Endodermal cell (in vitro differentiated cells): ENCODE results near the gene ZNF831. TPM values are rescaled to one million over a fixed set of nuclear protein-coding genes. Genes with fewer than 3 reads are reported as not detected.

ENCODE experiments used
- DNase-seq: peaks from one replicate; pipeline ENCODE4 v3.0.0-alpha.2; 2017
- H3K27ac ChIP-seq: 2 replicates; pipeline ENCODE4 v1.5.1; 2013; ENCODE audit warnings: mild to moderate bottlenecking, low read depth, low read length, moderate library complexity
- H3K27me3 ChIP-seq: 2 replicates; pipeline ENCODE4 v1.6.1; 2013; ENCODE audit warnings: mild to moderate bottlenecking, low read length, moderate library complexity; ENCODE audit not compliant: insufficient read depth, control insufficient read depth, poor library complexity, severe bottlenecking
- H3K36me3 ChIP-seq: 2 replicates; pipeline ENCODE4 v1.7.0; 2013; ENCODE audit warnings: mild to moderate bottlenecking, low read length, moderate library complexity; ENCODE audit not compliant: control insufficient read depth, insufficient read depth
- H3K4me1 ChIP-seq: one replicate; pipeline ENCODE4 v1.7.0; 2013; ENCODE audit warnings: low read length; ENCODE audit not compliant: control insufficient read depth, insufficient read depth
- H3K4me3 ChIP-seq: 2 replicates; pipeline ENCODE4 v1.5.1; 2013; ENCODE audit warnings: mild to moderate bottlenecking, low read length, moderate library complexity
- H3K9ac ChIP-seq: 2 replicates; pipeline ENCODE4 v1.6.1; 2013; ENCODE audit warnings: mild to moderate bottlenecking, low read length, moderate library complexity; ENCODE audit not compliant: poor library complexity, severe bottlenecking; ENCODE audit errors: extremely low read depth
- H3K9me3 ChIP-seq: 2 replicates; pipeline ENCODE4 v1.6.1; 2013; ENCODE audit warnings: mild to moderate bottlenecking, low read length, moderate library complexity; ENCODE audit not compliant: control insufficient read depth
- H3K27ac Mint-ChIP-seq: 2 replicates; pipeline ENCODE4 v1.8.0; 2020; ENCODE audit warnings: mixed read lengths
- H3K27me3 Mint-ChIP-seq: 2 replicates; pipeline ENCODE4 v1.8.0; 2021; ENCODE audit warnings: mild to moderate bottlenecking, mixed read lengths; ENCODE audit not compliant: insufficient read depth
- H3K36me3 Mint-ChIP-seq: 2 replicates; pipeline ENCODE4 v1.8.0; 2020; ENCODE audit warnings: low read depth, mixed read lengths
- H3K4me1 Mint-ChIP-seq: 2 replicates; pipeline ENCODE4 v1.8.0; 2020; ENCODE audit warnings: mixed read lengths
- H3K4me3 Mint-ChIP-seq: 2 replicates; pipeline ENCODE4 v1.8.0; 2020; ENCODE audit warnings: mild to moderate bottlenecking, moderate library complexity, mixed read lengths
- H3K9me3 Mint-ChIP-seq: 2 replicates; pipeline ENCODE4 v1.8.0; 2020; ENCODE audit warnings: mild to moderate bottlenecking, mixed read lengths
- WGBS, 2 experiments: methylation state at CpG; one replicate each; pipeline versions ENCODE4 v1.1.5 to v1.1.7; 2013; ENCODE audit warnings: missing lambda C conversion rate in 2 of 2, mixed read lengths in 1 of 2; ENCODE audit not compliant: insufficient coverage in 1 of 2, insufficient read length in 1 of 2; 5-methylcytosine and 5-hydroxymethylcytosine counted together
- total RNA-seq, 2 donors: library from RNA; stranded (reverse); fragmentation: NEBNext Ultra II Directional in 1 of 2; extraction: Animal tissue kit (Norgen Biotek cat#: 25700) in 1 of 2; gene quantifications; 2 replicates in 1 of 2; 3 replicates in 1 of 2; pipeline ENCODE4 v1.2.1, GENCODE V29; 2021
- TF ChIP-seq, protein P1 (sequence below): fragments of 200-600 bp; sonication (generic); conservative IDR thresholded peaks from 2 replicates; pipeline ENCODE4 v1.5.0; 2021; ENCODE audit warnings: antibody characterized with exemption, mild to moderate bottlenecking

ZNF831 gene
- total RNA-seq, 2 donors from 2014 or later: not detected

DNA sequence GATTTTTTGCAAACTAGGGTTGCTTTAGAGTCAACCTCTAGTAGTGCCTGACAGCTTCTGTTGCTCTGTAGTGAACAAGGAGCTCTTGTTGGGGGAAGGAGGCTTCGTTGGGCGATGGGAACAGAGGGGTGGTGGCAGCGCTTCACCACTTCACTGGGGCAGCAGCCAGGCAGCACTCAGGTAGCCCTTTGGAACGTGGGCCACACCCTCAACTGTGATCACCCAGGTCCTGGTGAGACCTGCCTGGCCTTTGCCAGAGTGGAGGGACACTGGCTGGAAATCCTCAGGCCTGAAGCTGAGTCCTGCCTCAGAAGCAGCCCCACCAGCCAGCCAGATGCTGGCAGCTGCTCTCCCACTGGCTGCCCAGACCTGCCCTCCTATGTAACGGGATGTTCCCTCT, 126.4 kb downstream of the ZNF831 start:
- peaks cover 5% of the 10 kb centered on the region for H3K9me3 Mint-ChIP-seq
- no peak overlapping the region for H3K9ac ChIP-seq
- H3K27ac ChIP-seq: no peak overlapping the region
- H3K27me3 Mint-ChIP-seq: peaks cover 59% of the 10 kb centered on the region
- H3K4me3 Mint-ChIP-seq: no peak overlapping the region
- H3K4me1 Mint-ChIP-seq: no peaks in the 10 kb centered on the region
- DNase-seq: no peak
- H3K36me3 Mint-ChIP-seq: no peaks in the 10 kb centered on the region
- H3K27ac Mint-ChIP-seq: no peak overlapping the region
- TF ChIP-seq, protein P1, sequence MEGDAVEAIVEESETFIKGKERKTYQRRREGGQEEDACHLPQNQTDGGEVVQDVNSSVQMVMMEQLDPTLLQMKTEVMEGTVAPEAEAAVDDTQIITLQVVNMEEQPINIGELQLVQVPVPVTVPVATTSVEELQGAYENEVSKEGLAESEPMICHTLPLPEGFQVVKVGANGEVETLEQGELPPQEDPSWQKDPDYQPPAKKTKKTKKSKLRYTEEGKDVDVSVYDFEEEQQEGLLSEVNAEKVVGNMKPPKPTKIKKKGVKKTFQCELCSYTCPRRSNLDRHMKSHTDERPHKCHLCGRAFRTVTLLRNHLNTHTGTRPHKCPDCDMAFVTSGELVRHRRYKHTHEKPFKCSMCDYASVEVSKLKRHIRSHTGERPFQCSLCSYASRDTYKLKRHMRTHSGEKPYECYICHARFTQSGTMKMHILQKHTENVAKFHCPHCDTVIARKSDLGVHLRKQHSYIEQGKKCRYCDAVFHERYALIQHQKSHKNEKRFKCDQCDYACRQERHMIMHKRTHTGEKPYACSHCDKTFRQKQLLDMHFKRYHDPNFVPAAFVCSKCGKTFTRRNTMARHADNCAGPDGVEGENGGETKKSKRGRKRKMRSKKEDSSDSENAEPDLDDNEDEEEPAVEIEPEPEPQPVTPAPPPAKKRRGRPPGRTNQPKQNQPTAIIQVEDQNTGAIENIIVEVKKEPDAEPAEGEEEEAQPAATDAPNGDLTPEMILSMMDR: no peak
- 78 to 79% methylated on average over 1 to 5 of the region's 5 CpGs for WGBS, 2 experiments
- H3K4me3 ChIP-seq: no peak overlapping the region
- H3K4me1 ChIP-seq: no peaks in the 10 kb centered on the region
- no peaks in the 10 kb centered on the region for H3K36me3 ChIP-seq
- H3K27me3 ChIP-seq: peaks cover 18% of the 10 kb centered on the region
- H3K9me3 ChIP-seq: no peaks in the 10 kb centered on the region

DNA sequence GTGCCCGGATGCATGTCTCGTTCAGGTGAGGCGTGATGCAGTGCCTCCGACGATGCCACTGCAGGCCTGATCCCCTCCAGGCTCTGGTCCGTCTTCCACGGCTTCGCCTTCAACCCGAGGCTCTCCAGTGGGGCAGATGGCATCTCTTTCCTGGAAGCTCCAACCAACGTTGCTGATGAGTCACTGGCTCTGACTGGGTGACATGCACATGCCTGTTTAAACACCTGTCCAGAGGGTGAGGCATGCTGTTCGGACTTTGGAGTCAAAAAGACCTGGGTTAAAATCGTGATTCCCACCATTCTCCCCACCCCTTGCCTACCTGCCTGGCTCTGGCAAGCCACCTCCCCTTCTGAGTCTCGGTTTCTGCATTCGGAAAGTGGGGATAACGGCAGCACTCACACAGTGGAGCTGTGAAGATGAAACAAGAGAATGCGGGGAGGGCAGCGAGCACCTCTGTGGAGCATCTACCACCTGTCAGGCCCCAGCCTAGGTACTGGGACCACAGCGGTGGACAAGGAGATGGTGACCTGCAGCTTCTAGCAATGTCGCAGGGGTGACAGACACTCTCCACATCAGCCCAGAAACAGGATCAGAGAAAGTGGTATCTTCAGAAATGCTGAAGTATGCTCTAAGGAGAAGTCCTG, 128.2 kb downstream of the ZNF831 start:
- no peaks in the 10 kb centered on the region for H3K4me1 Mint-ChIP-seq
- no peak overlapping the region for H3K4me3 Mint-ChIP-seq
- Histone ChIP-seq H3K4me3 (no peak overlapping the region), H3K36me3 (no peaks in the 10 kb centered on the region), H3K27me3 (peaks cover 35% of the 10 kb centered on the region), H3K4me1 (no peaks in the 10 kb centered on the region), H3K9ac (no peak overlapping the region), H3K27ac (no peak overlapping the region), H3K9me3 (no peaks in the 10 kb centered on the region)
- TF ChIP-seq, protein P1: no peak
- H3K27me3 Mint-ChIP-seq: peaks cover 75% of the 10 kb centered on the region
- no peak overlapping the region for H3K27ac Mint-ChIP-seq
- no peaks in the 10 kb centered on the region for H3K9me3 Mint-ChIP-seq
- no peaks in the 10 kb centered on the region for H3K36me3 Mint-ChIP-seq
- WGBS, 2 experiments: 91 to 93% methylated on average over 11 to 19 of the region's 19 CpGs
- DNase-seq: no peak

DNA sequence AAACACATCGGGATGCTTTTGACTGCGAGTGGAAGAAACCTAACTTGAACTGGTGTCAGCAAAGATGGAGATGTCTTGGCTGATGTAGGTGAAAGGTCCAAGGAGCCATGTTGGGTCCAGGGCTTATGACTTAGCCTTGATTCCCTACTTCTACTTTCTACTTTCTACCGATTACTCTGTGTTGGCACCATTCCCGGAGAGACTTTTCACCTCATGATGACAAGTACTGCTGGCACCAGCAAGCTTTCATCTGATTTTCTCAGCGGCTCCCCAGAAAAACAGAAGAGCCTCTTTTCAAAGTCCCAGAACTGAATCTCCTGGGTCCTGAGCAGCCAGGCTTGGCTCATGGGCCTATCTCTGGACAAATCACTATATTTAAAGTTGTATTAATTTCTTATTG, 131.9 kb downstream of the ZNF831 start:
- no peaks in the 10 kb centered on the region for H3K9me3 ChIP-seq
- no peak for DNase-seq
- peaks cover 3% of the 10 kb centered on the region for H3K4me1 Mint-ChIP-seq
- no peak overlapping the region for H3K27ac Mint-ChIP-seq
- H3K4me1 ChIP-seq: peaks cover 2% of the 10 kb centered on the region
- peaks cover 70% of the 10 kb centered on the region for H3K27me3 ChIP-seq
- H3K4me3 ChIP-seq: no peak overlapping the region
- H3K9me3 Mint-ChIP-seq: no peaks in the 10 kb centered on the region
- no peak overlapping the region for H3K27ac ChIP-seq
- TF ChIP-seq, protein P1: no peak
- no peak overlapping the region for H3K9ac ChIP-seq
- no peaks in the 10 kb centered on the region for H3K36me3 ChIP-seq
- H3K4me3 Mint-ChIP-seq: no peak overlapping the region
- peaks cover 82% of the 10 kb centered on the region for H3K27me3 Mint-ChIP-seq
- 92 to 100% methylated on average over 1 to 5 of the region's 5 CpGs for WGBS, 2 experiments
- H3K36me3 Mint-ChIP-seq: no peaks in the 10 kb centered on the region
